MV-4-11 (cell line): ENCODE data around the gene PECR.
"Not testable (repeated sequence)": the region's sequence is repeated elsewhere in the genome, so short reads cannot be mapped to it uniquely, and the experiment has no call there.

Experiments used
- DNase-seq: peaks from one replicate; lab custom pipeline; 2025; lab: John Stamatoyannopoulos, UW

The PECR gene

DNA sequence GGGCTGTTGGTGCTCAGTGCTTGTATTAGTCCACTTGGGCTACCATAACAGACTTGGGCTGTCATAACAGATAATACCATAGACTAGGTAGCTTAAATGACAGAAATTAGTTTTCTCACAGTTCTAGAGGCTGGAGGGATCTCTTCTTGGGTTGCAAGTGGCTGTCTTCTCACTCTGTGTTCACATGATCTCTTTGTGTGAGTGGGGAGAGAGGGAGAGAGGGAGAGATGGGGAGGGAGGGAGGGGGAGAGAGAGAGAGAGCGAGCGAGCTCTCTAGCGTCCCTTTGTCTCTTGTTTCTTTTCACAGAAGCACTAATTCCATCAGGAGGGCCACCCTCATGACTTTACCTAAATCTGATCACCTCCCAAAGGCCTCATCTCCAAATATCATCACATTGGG lies 23.1 kb upstream of the PECR start:
- DNase-seq, result no peak

DNA sequence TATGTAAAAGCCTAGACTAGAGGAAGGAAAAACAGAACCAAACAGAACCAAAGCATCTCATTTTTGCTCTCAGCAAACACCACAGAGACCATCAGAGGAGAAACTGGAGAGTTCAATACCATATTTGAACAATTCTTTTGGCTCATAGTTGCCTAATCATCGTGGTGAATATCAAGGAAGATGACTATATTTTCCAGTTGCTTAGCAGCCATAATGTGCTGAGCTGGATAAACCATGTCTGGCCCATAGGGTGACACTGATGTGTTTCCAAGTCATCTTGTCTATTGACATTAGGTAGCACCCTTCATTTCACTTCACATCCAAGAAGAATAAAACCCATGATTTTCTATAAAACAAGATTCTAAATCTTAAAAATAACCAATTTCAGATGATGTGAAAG lies 21.6 kb upstream of the PECR start:
- DNase-seq, result no peak

DNA sequence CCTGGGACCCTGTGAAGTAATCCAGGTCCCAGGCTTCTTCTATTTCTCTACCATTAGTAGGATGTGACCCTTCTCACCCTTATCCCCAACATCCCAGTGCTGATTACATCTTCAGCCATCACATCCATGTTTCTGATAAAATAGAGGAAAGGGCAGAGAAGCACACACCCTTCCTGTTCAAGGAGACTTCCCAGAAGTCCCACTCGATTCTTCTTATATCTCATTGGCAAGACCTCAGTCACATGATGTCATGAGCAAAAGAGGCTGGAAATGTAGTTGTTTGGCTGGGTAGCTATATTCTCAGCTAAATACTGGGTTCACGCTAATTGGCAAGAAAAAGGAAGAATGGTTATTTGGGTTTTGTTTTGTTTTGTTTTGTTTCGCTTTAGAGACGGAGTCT lies 19.5 kb upstream of the PECR start:
- DNase-seq, result no peak

DNA sequence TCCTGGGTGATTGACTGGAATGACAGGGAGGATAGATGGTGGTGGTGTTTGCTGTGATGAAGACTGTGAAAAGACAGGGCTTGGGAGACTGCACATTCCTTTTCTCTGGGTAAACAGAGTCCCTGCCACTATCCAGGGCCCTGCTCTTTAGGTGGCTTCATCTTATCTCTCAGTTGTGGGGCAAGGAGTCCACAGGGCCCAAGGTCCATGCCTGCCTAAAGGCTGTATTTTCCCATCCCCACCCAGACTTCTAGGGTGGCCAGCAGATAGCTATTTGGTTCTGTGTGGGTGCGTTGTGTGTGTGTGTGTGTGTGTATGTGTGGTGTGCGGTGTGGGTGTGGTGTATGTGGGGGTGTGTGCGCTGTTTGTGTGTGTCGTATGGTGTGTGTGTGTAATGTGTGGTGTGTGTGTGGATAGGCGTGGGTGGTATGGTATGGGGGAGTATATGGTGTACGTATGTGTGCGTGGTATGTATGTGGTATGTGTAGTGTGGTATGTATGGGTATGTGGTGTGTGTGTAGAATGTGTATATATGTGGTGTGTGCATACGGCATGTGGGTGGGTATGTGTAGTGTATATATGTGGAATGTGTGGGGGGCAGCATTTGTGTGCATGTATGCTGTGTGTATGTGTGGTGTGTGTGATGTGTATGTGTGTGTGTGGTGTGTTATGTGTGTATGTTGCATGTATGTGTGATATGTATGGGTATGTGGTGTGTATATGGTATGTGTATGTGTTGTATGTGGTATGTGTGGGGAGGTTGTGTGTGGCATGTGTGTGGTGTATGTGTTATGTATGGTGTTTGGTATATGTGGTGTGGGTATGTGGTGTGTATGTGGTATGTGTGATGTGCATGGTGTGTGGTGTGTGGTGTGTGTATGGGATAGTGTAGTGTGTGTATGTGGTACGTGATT lies 17.1 kb upstream of the PECR start:
- DNase-seq, result no peak

DNA sequence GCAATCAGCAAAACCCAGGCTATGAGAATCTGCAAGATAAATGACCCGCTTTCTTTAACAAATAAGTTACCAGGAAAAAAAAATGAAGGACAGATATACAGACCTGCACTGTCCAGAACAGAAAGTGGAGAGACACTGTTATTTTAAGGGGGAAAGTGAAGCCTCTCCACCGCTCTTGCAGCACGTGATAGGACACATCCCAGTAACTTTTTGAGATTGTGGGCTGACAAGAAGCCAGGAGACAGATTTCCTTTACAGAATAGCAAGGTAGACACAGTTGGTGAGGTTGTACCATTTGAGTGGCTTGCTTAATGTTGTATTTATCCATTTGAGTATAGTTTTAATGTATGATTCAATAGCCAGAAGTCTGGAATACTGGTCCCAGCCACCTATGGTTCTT lies 13.1 kb upstream of the PECR start:
- no peak for DNase-seq

DNA sequence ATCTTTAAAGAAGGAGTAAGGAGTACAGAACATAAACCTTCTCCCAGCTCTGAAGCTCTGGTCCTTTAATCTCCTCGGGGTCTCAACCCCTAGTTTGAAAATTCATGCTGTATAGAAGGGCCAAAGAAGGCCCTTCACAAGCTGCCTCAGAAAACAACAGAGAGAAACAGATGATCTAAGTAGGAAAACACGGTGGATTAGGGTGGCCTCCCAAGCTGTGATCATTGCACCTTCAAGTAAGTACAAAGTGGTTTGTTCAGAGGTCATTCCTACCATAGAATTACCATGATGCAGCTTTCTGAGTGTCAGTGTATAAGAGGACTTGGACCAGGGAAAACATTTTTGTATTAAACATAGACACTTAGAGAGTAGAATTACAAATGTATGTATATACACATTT lies 11.0 kb upstream of the PECR start:
- no peak for DNase-seq

DNA sequence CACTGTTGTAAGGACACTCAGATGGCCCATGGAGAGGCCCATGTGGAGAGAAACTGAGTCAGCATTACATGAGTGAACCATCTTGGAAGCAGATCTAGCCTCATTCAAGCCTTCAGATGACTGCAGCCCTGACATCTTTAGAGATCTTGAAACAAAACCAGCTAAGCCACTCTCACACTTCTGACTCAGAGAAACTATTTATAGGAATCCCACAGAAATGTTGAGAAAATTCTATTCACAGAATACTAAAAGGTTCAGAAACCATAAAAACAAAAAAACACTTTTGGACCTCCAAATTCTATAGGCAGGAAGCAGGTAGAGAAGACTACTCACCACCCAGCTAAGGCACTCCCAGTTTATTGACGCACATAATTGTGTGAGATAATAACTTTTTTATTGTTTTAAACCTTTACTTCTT lies 8.8 kb upstream of the PECR start:
- peak; percentile 73 for DNase-seq

DNA sequence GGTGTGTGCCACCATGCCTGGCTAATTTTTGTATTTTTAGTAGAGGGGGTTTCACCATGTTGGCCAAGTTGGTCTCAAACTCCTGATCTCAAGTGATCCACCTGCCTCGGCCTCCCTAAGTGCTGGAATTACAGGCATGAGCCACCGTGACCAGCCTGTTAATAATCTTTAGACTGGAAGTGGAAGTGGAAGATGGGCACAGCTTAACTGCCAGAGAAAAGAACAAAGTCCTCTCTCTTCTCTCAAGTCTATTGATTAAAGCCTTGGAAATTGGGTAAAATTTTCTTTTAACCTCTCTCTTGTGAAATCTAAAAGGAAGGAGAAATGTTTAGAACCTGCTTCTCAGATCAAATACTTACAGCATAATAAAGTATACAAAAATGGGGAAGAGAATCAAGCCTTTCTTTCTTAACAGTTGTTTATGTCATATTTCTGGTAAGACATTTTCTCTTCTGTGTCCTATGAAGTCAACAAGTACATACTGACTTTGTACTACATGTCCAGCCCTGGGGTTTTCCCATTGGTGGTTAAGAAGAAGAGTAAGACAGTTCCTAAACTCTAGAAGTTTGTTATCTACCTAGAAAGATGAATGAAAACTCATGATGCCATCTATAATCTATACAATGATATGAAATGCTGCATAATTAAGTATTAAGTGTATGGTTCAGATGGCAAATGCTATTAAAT lies 4.7 kb upstream of the PECR start:
- no peak for DNase-seq

DNA sequence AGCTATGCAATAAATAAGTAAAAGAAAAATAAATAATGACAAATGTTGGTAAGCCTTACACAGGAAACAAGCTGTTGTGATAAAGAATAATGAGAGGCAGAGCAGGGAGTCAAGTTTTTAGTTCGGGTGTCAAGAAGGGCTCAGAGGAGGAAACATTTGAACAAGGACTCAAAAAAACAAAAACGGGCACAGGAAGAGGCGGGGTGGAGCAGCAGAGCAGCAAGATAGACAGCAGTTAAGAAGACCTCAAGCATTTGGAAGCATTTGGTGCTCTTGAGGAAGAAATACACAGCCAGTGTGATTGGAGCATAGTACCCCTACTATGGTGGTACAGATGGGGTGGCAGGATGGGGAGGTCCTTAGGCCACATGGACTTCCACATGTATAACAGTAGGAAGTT lies 2.9 kb upstream of the PECR start:
- DNase-seq, result no peak

DNA sequence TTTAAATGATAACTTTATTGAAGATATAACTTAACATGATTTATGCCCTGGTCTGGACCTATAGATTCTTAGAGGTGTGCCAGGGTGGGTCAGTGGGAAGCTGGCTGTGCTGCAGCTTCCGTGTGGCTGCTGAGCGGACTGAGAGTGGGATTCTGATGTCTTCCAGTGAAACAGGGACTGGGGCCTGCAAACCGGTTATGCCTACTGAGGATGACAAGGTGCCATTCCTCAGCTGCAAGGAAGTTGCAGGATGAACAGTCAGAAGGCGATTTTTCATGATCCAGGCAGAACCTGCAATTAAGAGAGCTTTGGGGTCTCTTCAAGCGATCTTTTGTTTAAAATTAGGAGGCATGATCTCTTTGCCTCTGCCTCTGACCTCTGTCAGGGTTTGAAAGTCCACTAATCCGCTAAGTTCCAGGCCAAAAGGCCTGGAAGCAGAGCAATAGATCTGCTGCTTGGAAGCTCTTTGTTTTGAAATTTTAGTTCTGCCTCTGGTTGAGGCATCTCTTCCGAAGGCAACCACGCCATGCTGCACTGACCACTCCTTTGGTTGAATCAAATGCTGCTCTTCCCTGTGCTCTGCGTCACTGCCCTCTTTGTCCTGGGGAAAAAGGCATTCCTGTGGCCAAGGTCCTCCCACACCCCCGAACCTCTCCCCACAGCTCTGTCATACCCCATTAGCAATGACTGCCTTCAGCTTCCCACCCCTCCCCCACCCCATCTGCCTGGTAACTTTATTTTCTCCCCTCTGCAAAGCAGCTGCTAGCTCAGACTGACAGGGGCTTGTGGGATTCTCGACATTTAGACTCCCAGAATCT lies 2.1 kb upstream of the PECR start:
- no peak for DNase-seq

DNA sequence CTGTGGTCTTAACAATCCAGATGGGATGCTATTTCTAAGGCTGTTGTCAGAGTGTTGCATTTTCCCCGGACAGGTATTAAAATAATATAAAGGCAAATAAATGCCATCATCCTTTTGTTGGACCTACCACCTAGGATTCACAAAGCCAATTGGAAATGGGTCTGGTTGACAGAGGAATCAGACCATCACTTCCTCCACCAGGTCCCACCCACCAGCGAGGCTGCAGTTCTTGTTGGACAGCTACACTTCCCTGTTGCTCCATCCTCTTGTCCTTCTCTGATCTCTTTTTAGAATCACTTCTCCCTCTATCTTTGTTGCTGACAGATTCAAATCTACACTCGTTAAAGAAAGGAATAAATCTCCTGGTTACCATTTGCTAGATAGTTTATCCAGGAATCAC lies 1.2 kb upstream of the PECR start:
- peak; percentile 73 for DNase-seq

DNA sequence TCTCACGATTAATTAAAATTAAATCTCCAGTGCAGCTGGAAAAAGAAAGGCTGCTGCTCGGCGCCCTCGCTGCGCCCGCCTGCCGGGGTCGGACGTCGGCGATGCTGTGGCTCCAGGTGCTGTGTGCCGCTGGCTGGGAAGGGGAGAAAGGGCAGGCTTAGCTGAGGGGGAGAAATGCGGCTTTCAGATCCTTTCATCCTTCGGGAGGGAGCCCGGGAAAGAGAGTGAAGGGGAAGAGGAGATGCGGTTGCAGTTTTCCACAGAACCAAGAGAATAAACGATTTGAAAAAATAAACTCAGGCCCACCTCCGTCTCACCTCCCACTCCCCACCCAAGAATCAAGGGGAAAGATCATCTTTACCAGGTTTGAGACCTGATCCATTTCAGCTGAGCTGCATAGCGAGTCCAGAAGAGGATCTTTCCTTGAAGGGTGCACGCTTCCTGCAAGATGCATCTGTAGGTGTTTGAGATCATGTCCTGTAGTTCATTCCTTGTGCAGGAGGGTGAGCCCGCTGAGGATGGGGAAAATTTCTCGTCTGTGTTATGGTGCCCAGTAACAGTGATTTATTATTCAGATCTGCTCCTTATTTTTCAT lies 605 bp upstream of the PECR start:
- no peak for DNase-seq

DNA sequence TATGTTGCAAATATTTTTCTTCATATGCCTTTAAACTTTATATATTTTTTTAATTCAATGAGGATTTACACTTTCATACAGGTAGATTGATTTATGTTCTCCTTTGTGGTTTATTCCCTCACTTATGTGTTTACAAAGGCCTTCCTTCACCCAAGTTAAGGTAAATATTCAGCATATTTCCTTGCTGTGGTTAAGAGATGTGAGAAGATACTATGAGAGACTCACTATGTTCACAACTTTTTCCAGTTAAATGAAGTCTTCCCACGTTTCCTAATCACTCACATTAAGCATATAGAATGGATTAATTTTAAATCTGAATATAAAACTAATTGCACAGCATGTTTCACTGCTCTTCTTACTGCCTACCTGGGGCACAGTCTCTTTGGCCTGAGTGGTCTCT lies 597 bp downstream of the PECR start:
- DNase-seq, result no peak

DNA sequence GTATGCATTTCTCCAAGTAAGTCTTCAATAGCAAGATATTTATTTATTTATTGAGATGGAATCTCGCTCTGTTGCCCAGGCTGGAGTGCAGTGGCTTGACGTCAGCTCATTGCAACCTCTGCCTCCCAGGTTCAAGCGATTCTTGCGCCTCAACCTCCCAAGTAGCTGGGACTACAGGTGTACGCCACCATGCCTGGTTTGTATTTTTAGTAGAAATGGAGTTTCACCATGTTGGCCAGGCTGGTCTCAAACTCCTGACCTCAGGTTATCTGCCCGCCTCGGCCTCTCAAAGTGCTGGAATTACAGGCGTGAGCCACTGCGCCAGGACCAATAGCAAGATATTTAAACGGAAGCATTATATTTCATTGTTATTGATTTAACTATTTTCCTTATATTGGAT lies 1.6 kb downstream of the PECR start:
- DNase-seq, result not testable (repeated sequence)

DNA sequence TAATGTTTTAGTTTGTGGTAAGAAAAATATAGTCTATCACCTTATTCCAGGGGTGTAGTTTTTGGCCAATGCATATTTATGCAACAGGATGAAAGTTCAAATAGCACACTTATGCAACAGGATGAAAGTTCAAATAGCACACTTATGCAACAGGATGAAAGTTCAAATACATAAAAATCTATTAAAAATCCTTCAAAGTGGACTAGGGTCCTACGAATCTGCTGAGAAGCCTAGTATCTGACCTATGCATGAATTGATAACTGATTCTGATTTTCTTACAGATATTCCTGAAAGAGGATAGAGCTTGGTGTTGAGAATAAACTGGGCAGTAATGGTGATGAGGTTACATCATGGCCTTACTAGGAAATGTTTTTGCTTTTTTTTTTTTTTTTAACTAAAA lies 2.8 kb downstream of the PECR start:
- no peak for DNase-seq

DNA sequence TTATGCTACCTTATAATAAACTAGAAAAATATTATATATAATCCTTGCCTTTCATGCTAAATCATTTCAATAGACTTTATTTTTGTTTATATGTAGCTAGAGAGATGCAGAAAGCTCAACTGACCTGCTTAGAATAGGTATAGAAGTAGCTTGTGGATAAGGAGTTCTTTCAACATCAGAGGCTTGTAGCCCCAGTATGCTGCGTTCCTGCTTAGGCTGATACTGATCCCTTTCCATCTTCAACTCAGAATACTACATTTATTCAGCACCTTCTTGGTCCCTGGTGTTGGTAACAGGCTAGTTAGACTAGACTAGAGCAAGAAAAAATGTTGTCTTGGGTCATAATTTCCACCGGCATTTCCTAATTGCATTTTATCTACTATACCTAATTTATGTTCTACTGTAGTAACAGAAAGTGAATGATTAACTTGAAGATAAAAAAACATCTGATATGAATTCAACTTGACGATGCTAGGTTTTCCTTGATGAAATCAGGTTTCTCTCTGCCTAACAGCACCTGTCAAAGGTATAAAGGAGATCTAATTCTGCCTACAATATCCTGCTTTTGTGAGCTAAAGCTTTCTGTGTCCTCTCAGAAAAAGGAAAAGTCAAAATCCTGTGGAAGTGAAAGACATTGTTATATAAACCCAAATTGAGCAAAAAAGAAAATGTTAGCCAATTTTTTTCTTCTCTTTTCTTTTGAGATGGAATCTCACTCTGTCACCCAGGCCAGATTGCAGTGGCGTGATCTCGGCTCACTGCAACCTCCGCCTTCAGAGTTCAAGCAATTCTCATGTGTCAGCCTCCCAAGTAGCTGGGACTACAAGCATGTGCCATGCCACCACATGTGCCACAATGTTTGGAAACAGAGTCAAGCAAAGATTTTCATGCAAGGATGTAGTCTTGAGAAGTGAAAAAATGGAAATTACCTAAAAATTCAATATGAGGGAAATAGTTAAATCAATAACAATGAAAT lies 5.8 kb downstream of the PECR start:
- no peak for DNase-seq

DNA sequence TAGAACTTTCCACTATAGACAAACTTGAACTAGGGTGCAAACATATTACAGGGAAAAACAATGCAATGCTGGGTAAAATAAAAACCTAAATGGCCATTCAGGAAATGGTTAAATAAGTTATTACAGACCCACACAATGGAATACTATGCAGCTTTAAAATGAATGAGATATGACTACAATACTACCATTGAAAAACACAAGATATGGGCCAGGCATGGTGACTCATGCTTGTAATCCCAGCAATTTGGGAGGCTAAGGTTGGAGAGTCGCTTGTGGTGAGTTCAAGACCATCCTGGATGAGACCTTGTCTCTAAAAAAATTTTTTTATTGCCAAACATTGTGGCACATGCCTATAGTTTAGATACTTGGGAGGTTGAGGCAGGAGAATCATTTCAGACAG lies 6.8 kb downstream of the PECR start:
- no peak for DNase-seq

DNA sequence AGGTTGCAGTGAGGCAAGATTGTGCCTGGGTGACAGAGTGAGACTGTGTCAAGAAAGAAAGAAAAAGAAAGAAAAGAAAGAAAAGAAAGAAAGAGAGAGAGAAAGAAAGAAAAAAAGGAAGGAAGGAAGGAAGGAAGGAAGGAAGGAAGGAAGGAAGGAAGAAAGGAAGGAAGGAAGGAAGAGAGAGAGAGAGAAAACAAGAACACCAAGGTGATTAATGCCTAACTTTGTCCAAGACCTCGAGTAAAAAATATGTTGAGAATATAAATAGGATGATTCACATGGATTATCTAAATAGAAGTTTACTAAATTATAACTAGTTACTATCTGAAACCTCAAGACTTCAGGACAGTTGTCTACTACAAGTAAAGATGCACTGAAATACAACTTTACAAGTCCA lies 7.2 kb downstream of the PECR start:
- no peak for DNase-seq

DNA sequence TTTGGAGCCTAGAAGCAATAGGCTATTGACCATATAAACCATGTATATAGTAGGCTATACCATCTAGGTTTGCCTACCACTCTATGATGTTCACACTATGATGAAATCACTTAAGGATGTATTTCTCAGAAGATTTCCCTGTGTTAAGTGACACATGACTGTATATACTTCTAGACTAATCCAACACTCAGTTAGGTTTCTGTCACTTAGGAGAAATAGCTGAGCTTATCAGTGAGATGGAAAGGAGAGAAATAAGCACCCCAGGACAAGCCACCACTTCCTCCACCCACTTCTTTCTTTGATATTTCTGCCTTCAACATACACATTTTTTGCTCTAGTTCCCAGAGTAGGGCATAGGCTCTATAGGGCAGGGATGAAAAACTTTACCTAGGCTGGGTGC lies 7.8 kb downstream of the PECR start:
- no peak for DNase-seq

DNA sequence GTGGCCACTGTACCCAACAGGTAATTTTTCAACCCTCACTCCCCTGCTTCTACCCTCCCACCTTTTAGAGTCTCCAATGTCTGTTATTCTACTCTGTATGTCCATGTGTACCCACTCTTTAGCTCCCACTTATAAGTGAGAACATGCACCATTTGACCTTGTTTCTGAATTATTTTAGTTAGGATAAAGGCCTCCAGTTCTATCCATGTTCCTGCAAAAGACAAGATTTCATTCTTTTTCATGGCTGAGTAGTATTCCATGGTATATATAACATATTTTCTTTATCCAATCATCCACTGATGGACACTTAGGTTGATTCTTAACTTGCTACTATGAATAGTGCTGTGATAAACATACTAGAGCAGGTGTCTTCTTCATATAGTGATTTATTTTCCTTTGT lies 9.1 kb downstream of the PECR start:
- no peak for DNase-seq
